ENCODE results near the gene MYO18A. TPM values are rescaled to one million over a fixed set of nuclear protein-coding genes. Genes with fewer than 3 reads are reported as not detected.

The MYO18A gene
- total RNA-seq, 1 donor: 59.6 TPM

- TF ChIP-seq CTCF (IDR thresholded peaks at IDR 0.05; ENCODE audit: insufficient read depth, low read depth, low read length): no peak
- H3K4me3 ChIP-seq (ENCODE audit: low read depth, low read length): no peak overlapping the region
- DNase-seq (ENCODE audit: low read depth): no peak
These were observed 138.0 kb downstream of the MYO18A start for GRCh38 chr17:29042026-29042678.

DNA sequence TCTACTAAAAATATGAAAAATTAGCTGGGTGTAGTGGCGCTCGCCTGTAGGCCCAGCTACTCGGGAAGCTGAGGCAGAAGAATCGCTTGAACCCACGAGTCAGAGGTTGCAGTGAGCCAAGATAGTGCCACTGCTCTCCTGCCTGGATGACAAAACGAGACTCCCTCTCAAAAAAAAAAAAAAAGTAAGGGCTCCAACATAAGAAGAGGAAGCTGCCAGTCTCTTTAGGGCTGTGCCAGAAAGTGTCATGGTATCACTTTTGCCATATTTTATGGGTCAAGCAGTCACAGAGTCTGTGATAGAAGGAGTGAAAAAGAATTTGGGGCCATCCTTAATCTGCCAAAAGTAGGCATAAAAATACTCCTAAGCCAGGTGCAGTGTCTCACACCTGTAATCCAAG is 138.6 kb downstream of the MYO18A start:
- TF ChIP-seq CTCF (IDR thresholded peaks at IDR 0.05; ENCODE audit: insufficient read depth, low read depth, low read length): no peak

DNA sequence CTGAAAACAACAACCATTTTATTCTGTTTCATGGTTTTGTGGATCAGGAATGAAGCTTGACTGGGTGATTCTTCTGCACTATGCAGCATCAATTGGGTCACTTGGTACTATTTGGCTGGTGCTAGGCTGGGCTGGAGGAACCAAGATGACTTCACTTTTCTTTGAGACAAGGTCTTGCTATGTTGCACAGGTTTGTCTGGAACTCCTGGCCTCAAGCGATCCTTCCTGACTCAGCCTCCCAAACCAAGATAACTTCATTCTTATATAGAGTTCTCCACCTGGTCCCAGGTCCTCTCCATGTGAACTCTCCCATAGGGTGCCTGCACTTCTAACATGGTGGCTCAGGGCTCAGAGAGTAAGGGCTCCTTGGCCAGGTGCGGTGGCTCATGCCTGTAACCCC is 139.1 kb downstream of the MYO18A start:
- no peak for DNase-seq (ENCODE audit: low read depth)
- H3K4me3 ChIP-seq (ENCODE audit: low read depth, low read length): no peak overlapping the region
- no peak for TF ChIP-seq CTCF (IDR thresholded peaks at IDR 0.05; ENCODE audit: insufficient read depth, low read depth, low read length)

More for the DNA sequence above, 138.6 kb downstream of the MYO18A start:
- DNase-seq (ENCODE audit: low read depth): no peak
- H3K4me3 ChIP-seq (ENCODE audit: low read depth, low read length): no peak overlapping the region

GRCh38 chr17:29039764-29040598 is 140.2 kb downstream of the MYO18A start:
- no peak overlapping the region for H3K4me3 ChIP-seq (ENCODE audit: low read depth, low read length)
- no peak for TF ChIP-seq CTCF (IDR thresholded peaks at IDR 0.05; ENCODE audit: insufficient read depth, low read depth, low read length)
- DNase-seq (ENCODE audit: low read depth): peak; percentile 57

- H3K4me3 ChIP-seq (ENCODE audit: low read depth, low read length): no peak overlapping the region
- TF ChIP-seq CTCF (IDR thresholded peaks at IDR 0.05; ENCODE audit: insufficient read depth, low read depth, low read length): no peak
- no peak for DNase-seq (ENCODE audit: low read depth)
These were observed 142.0 kb downstream of the MYO18A start for GRCh38 chr17:29038085-29038795.

DNA sequence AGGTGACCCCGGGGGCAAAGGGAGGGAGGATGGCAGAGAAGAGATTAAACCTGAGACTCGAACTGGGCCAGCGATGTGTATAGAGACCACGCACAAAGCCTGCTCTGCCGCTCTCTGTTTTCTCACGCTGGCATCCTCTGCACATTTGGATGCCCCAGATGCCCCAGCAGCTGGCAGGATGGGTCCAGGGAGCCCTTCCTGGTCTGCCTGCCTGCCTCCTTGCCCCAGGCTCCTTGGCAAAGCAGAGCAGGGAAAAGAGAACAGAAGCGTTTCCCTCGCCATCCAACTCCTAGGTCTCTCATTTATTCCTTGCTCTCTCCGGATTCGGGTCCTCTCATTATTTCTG is 142.5 kb downstream of the MYO18A start:
- no peak overlapping the region for H3K4me3 ChIP-seq (ENCODE audit: low read depth, low read length)
- DNase-seq (ENCODE audit: low read depth): no peak
- no peak for TF ChIP-seq CTCF (IDR thresholded peaks at IDR 0.05; ENCODE audit: insufficient read depth, low read depth, low read length)
